TTC549 (cell line): ENCODE results near the gene NSF.
"Not testable (repeated sequence)": the region's sequence is repeated elsewhere in the genome, so short reads cannot be mapped to it uniquely, and the experiment has no call there.

Source experiments
- FAIRE-seq: peaks from 2 replicates; lab custom pipeline; 2012; peaks lifted over from hg19 to GRCh38; lab: Jason Lieb, UNC

NSF gene

DNA sequence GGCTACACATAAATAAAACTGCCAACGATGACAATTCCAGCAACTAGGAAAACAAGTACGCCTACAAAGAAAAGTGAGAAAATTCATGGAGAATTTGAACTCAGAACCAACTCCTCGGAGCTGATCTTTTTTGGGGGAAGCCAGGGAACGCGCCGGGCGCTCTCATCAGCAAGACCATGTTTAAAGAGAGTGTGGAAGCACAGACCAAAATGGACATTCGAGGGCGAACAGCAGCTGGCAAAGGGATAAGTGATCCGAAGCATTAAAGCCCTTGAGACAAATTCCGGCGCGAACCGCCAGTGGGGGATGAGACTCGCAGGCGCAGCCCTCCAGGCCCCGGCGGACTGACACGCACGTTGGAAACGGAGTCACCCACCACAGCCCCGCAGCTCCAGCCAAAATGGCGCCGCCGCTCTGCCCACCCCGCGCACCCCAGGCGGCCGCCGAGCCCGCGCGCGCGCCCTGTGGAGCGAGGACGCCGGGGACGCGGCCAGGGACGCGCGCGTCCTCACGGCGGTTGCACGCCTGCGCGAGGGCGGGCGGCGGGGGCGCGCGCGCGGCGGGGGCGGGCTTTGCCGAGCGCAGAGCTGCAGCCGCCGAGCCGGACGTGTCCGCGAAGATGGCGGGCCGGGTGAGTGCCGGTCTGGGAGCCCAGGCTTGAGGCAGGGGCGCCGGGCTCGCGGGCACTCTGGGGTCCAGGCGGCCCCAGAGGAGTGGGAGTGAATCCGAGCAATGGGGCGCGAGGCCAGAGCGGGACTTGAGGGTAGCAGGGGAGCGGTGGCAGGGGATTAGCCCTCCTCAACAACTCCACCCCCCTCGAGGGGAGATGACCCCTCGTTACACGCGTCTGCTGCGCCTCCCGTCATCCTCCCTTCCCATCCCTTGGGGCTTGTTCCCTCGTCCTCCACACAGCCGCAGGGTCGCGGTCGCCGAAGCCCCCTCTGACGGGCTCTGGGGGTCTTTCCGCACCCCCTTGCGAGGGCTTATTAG is at the start of gene NSF:
TSS of gene NSF (plus strand) at position 513 of the 990 bp plus-strand sequence. CDS start at position 620, 107 bp downstream.
- not testable (repeated sequence) for FAIRE-seq

GRCh38 chr17:46548607-46549006 is 41.9 kb upstream of the NSF start:
- not testable (repeated sequence) for FAIRE-seq

- not testable (repeated sequence) for FAIRE-seq
These were observed 31.3 kb upstream of the NSF start for GRCh38 chr17:46559155-46559554.

- FAIRE-seq, result not testable (repeated sequence)
These were observed 30.4 kb upstream of the NSF start for GRCh38 chr17:46560048-46560447.

GRCh38 chr17:46566284-46566683 is 24.2 kb upstream of the NSF start:
- FAIRE-seq, result not testable (repeated sequence)

DNA sequence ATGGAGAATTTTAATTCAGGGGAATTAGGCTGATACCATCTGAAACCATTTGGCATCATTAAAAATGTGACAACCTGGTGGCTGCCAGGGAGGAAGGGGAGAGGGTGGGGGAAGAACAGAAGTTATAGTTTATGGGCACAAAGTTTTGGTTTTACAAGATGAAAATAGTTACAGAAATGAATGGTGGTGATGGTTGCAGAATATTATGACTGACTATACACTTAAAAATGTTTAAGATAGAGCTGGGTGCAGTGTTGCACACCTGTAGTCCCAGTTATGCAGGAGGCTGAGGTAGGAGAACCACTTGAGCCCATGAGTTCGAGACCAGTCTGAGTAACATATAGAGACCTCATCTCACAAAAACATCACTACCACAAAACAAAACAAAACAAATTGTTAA is 23.5 kb upstream of the NSF start:
- not testable (repeated sequence) for FAIRE-seq

DNA sequence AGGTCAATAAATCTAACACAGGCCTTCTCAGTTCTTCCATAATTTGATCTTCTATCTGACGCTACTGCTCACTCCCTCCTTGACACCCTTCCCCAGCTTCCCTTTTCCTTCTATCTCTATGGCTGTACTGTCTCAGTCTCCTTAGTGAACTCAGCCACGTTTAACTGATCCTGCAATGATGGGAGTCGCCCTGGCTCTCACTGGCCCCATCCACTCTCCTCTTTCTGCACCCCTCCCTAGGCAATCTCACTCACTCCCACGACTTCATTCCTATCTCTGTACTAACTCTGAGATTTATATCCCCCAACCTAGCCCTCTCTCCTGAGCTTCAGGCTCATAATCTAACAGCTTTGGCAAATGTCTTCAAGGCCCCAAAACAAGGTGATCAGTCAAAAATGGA is 18.7 kb upstream of the NSF start:
- not testable (repeated sequence) for FAIRE-seq

- peak; percentile 96 for FAIRE-seq
These were observed 11.1 kb upstream of the NSF start, which contains the start of gene ARL17A for GRCh38 chr17:46579083-46580075. Gene ARL17A, minus strand, starts transcription at chr17:46579691. Its CDS starts 3,369 bp downstream, at chr17:46576322.

GRCh38 chr17:46580082-46580481 is 10.4 kb upstream of the NSF start:
- FAIRE-seq, result not testable (repeated sequence)

- not testable (repeated sequence) for FAIRE-seq
These were observed 5.0 kb upstream of the NSF start for GRCh38 chr17:46585444-46585843.

- FAIRE-seq, result not testable (repeated sequence)
These were observed 863 bp downstream of the NSF start for GRCh38 chr17:46591332-46591731.

GRCh38 chr17:46598344-46598931 is 8.0 kb downstream of the NSF start:
- not testable (repeated sequence) for FAIRE-seq

- not testable (repeated sequence) for FAIRE-seq
These were observed 10.3 kb downstream of the NSF start for GRCh38 chr17:46600767-46601166.

GRCh38 chr17:46603125-46603524 is 12.7 kb downstream of the NSF start:
- not testable (repeated sequence) for FAIRE-seq

DNA sequence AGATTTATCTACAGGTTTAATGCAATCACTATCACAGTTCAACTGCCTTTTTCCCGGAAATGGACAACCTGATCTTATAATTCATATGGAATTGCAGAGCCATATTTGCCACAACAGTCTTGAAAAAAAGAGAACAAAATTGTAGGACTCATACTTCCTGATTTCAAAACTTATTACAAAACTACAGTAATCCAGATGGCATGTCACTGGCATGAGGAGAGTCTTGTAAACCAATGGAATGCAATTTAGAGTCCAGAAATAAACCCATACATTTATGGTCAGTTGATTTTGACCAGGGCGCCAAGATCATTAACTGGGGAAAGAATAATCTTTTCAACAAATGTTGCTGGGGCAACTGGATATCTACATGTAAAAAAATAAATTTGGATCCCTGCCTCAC is 20.8 kb downstream of the NSF start:
- not testable (repeated sequence) for FAIRE-seq

DNA sequence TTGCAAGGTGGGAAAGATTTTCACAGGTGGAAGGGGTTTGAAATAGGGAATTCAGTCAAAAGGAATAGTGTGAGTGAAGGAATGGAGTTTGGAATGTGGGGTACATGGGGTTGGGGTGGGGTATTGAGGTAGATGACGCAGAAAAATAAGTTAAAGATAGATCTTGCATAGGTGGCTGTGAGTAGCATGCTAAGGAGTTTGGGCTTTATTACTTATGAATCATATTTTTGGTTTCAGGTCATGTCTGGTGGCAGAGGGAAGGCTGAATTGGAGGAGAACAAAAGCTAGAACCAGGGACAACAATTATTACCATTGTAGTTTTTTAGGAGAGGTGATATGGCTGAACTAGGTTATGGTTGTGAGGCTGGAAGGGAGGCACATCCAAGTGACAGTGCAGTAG is 23.4 kb downstream of the NSF start:
- FAIRE-seq, result not testable (repeated sequence)

DNA sequence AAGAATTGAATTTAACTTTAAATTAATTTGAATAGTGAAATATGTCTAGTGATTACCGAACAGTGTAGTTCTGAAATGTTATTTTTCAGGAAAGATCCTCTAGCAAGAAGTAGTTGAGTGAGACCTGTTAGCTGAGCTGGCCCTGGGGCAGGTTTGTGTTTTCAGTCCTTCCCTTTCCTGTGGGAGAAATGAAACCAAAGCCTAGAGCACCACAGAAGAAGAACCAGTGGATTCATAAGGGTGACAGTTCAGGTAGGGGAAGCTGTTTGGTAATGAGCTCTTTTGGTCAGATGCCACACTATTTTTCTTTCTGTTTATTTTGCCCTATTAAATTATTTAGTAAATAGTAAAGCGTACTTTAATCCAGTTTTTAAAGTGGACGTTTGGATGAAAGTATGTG is 26.7 kb downstream of the NSF start:
- FAIRE-seq, result not testable (repeated sequence)

GRCh38 chr17:46618975-46619374 is 28.5 kb downstream of the NSF start:
- not testable (repeated sequence) for FAIRE-seq

- FAIRE-seq, result not testable (repeated sequence)
These were observed 33.3 kb downstream of the NSF start for GRCh38 chr17:46623790-46624189.

DNA sequence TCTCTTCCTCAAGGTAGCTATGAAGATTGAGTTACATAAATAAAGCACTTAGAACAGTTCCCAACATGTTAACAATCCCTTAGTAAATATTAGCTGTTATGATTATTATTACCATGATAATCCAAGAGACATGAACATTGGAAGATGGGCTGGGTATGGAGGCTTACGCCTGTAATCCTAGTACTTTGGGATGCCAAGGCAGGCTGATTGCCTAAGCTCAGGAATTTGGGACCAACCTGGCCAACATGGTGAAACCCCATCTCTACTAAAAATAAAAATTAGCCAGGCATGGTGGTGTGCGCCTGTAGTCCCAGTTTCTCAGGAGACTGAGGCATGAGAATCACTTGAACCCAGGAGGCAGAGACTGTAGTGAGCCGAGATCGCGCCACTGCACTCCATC is 34.3 kb downstream of the NSF start:
- FAIRE-seq, result not testable (repeated sequence)

- FAIRE-seq, result not testable (repeated sequence)
These were observed 37.0 kb downstream of the NSF start for GRCh38 chr17:46627452-46627851.
